NT2/D1 (cell line): Measurements from ENCODE around the gene HAP1.

Source experiments
- SUZ12 ChIP-seq: IDR thresholded peaks from 2 replicates; pipeline ENCODE4 v1.6.1; 2011; ENCODE audit not compliant: insufficient read length, insufficient read depth; ENCODE audit errors: extremely low read depth
- YY1 ChIP-seq: IDR thresholded peaks from 2 replicates; pipeline ENCODE4 v1.6.1; 2011; ENCODE audit not compliant: insufficient read length, insufficient read depth
- ZNF274 ChIP-seq: IDR thresholded peaks from 2 replicates; pipeline ENCODE4 v1.6.1; 2011; ENCODE audit warnings: mild to moderate bottlenecking, low read depth, low read length

- TF ChIP-seq YY1 (no peak), ZNF274 (no peak), SUZ12 (no peak)
Observed at GRCh38 chr17:41730479-41730878, 4.0 kb downstream of the HAP1 start.
